Hepatocyte (in vitro differentiated cells): ENCODE measurements around the gene ZNF274. TPM values are rescaled to one million over a fixed set of nuclear protein-coding genes. Genes with fewer than 3 reads are reported as not detected.
A peak's percentile ranks its signal among the peaks of the same experiment; 100 is the strongest.

Experiments used
- DNase-seq: peaks from one replicate; pipeline ENCODE4 v3.0.0-alpha.2; 2016; ENCODE audit warnings: low spot score
- H2AFZ ChIP-seq: fragments of 200-600 bp; sonication (generic); 2 replicates; pipeline ENCODE4 v1.6.0; 2016; ENCODE audit warnings: antibody characterized with exemption, mild to moderate bottlenecking
- H3K27ac ChIP-seq: fragments of 200-600 bp; sonication (generic); 2 replicates; pipeline ENCODE4 v1.5.1; 2016; ENCODE audit warnings: mild to moderate bottlenecking
- H3K27me3 ChIP-seq: fragments of 200-600 bp; sonication (generic); 2 replicates; pipeline ENCODE4 v1.6.1; 2016
- H3K36me3 ChIP-seq: fragments of 200-600 bp; sonication (generic); replicated peaks from 2 replicates; pipeline ENCODE4 v1.5.1; 2016; ENCODE audit warnings: low read depth; ENCODE audit not compliant: insufficient read depth
- H3K4me1 ChIP-seq: fragments of 200-600 bp; sonication (generic); 2 replicates; pipeline ENCODE4 v1.5.1; 2016; ENCODE audit warnings: mild to moderate bottlenecking, moderate library complexity; ENCODE audit not compliant: insufficient read depth
- H3K4me2 ChIP-seq: fragments of 200-600 bp; sonication (generic); 2 replicates; pipeline ENCODE4 v1.6.0; 2016
- H3K4me3 ChIP-seq: fragments of 200-600 bp; sonication (generic); 2 replicates; pipeline ENCODE4 v1.5.1; 2016; ENCODE audit warnings: mild to moderate bottlenecking
- H3K79me2 ChIP-seq: fragments of 200-600 bp; sonication (generic); 2 replicates; pipeline ENCODE4 v1.6.0; 2017; ENCODE audit warnings: mild to moderate bottlenecking
- H3K9me2 ChIP-seq: fragments of 200-600 bp; sonication (generic); replicated peaks from 2 replicates; pipeline ENCODE4 v1.6.0; 2017; ENCODE audit warnings: mild to moderate bottlenecking; ENCODE audit not compliant: insufficient read depth
- H3K9me3 ChIP-seq: fragments of 200-600 bp; sonication (generic); 2 replicates; pipeline ENCODE4 v1.5.1; 2016; ENCODE audit warnings: low read depth, mild to moderate bottlenecking
- H4K20me1 ChIP-seq: fragments of 200-600 bp; sonication (generic); 2 replicates; pipeline ENCODE4 v1.6.0; 2016; ENCODE audit warnings: mild to moderate bottlenecking; ENCODE audit not compliant: insufficient read depth, poor library complexity, severe bottlenecking
- EZH2 ChIP-seq: fragments of 200-600 bp; sonication (generic); IDR thresholded peaks from 2 replicates; pipeline ENCODE4 v1.6.1; 2016; ENCODE audit warnings: antibody characterized with exemption, mild to moderate bottlenecking, borderline replicate concordance
- EZH2phosphoT487 ChIP-seq: fragments of 200-600 bp; sonication (generic); IDR thresholded peaks from one replicate; pipeline ENCODE4 v1.6.1; 2018; ENCODE audit warnings: antibody characterized with exemption, mild to moderate bottlenecking, low read depth, moderate library complexity; ENCODE audit not compliant: unreplicated experiment, severe bottlenecking
- WGBS: methylation state at CpG from one replicate; pipeline ENCODE4 v1.1.6; 2016; ENCODE audit warnings: low lambda C conversion rate; ENCODE audit errors: missing lambda C conversion rate; 5-methylcytosine and 5-hydroxymethylcytosine counted together
- polyA plus RNA-seq: library from polyadenylated mRNA; unstranded; fragments of >200 nt; fragmentation: Nextera tagmentation; extraction: Ambion mirVana; gene quantifications from 2 replicates; pipeline ENCODE4 v1.2.1, GENCODE V29; 2016
- total RNA-seq: library from RNA; depleted of rRNA; stranded (reverse); fragments of >200 nt; gene quantifications from 2 replicates; pipeline ENCODE4 v1.2.3, GENCODE V29; 2014
- TF ChIP-seq, protein P1 (sequence below): fragments of 200-600 bp; sonication (generic); IDR thresholded peaks from 2 replicates; pipeline ENCODE4 v1.5.1; 2016; ENCODE audit warnings: antibody characterized with exemption, mild to moderate bottlenecking; ENCODE audit not compliant: poor library complexity

The ZNF274 gene
- total and polyA plus RNA-seq, 2 experiments from 2014 or later, result 28.1 to 30.8 TPM

DNA sequence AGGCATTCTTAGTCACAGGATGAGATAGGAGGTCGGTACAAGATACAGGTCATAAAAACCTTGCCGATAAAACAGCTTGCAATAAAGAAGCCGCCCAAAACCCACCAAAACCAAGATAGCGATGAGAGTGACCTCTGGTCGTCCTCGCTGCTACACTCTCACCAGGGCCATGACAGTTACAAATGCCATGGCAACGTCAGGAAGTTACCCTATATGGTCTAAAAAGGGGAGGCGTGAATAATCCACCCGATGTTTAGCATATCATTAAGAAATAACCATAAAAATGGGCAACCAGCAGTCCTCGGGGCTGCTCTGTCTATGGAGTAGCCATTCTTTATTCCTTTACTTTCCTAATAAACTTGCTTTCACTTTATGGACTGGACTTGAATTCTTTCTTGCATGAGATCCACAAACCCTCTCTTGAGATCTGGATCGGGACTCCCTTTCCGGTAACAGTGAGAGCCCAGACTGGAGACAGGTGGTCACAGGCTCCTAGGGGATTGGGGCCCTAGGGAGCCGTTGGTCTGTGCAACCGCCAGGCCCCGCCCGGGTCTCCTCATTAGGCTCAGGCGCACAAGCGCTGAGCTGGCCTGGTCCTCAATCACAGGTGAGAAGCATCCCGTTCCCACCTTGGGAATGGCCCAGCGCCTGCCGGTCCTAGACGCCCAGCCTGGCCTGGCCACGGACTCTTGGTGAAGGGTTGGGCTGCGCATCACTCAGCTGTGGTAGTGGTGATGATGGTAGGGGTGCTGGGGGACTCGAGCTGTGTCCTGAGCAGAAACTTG lies 34.9 kb downstream of the ZNF274 start:
- 97% methylated on average over 25 of the region's 25 CpGs for WGBS
- DNase-seq, result no peak

DNA sequence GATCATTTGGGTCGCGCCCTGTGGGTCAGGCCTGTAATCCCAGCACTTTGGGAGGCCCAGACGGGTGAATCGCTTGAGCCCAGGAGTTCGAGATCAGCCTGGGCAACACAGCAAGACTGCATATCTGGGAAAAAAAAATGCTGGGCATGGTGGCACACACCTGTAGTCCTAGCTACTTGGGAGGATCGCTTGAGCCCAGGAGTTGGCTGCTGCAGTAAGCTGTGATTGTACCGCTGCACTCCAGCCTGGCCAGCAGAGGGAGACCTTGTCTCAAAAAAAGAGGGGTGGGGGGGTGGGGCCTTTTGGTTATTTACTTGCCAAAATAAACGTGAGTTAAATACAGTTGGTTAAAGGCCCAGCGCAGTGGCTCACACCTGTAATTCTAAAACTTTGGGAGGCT lies 36.0 kb downstream of the ZNF274 start:
- WGBS, result 65% methylated on average over 9 of the region's 9 CpGs
- H3K27ac ChIP-seq, result no peak overlapping the region
- H2AFZ ChIP-seq, result no peak overlapping the region
- H3K79me2 ChIP-seq, result no peaks in the 10 kb centered on the region
- DNase-seq, result no peak
- no peaks in the 10 kb centered on the region for H3K27me3 ChIP-seq
- TF ChIP-seq EZH2, result no peak
- TF ChIP-seq, protein P1, sequence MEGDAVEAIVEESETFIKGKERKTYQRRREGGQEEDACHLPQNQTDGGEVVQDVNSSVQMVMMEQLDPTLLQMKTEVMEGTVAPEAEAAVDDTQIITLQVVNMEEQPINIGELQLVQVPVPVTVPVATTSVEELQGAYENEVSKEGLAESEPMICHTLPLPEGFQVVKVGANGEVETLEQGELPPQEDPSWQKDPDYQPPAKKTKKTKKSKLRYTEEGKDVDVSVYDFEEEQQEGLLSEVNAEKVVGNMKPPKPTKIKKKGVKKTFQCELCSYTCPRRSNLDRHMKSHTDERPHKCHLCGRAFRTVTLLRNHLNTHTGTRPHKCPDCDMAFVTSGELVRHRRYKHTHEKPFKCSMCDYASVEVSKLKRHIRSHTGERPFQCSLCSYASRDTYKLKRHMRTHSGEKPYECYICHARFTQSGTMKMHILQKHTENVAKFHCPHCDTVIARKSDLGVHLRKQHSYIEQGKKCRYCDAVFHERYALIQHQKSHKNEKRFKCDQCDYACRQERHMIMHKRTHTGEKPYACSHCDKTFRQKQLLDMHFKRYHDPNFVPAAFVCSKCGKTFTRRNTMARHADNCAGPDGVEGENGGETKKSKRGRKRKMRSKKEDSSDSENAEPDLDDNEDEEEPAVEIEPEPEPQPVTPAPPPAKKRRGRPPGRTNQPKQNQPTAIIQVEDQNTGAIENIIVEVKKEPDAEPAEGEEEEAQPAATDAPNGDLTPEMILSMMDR, result peak; percentile 8
- H4K20me1 ChIP-seq, result no peaks in the 10 kb centered on the region
- peaks cover 16% of the 10 kb centered on the region for H3K9me3 ChIP-seq
- no peak overlapping the region for H3K4me3 ChIP-seq
- no peaks in the 10 kb centered on the region for H3K4me1 ChIP-seq
- H3K4me2 ChIP-seq, result no peak overlapping the region
- H3K36me3 ChIP-seq, result no peaks in the 10 kb centered on the region
- no peaks in the 10 kb centered on the region for H3K9me2 ChIP-seq

More for the DNA sequence above, 34.9 kb downstream of the ZNF274 start:
- no peak overlapping the region for H3K4me3 ChIP-seq
- H3K27me3 ChIP-seq, result no peaks in the 10 kb centered on the region
- H4K20me1 ChIP-seq, result no peaks in the 10 kb centered on the region
- no peaks in the 10 kb centered on the region for H3K79me2 ChIP-seq
- no peaks in the 10 kb centered on the region for H3K9me2 ChIP-seq
- H3K4me2 ChIP-seq, result no peak overlapping the region
- no peaks in the 10 kb centered on the region for H3K4me1 ChIP-seq
- peaks cover 24% of the 10 kb centered on the region for H3K9me3 ChIP-seq
- peaks cover 2% of the 10 kb centered on the region for H3K36me3 ChIP-seq
- TF ChIP-seq, protein P1, result no peak
- TF ChIP-seq EZH2phosphoT487, result no peak
- TF ChIP-seq EZH2, result no peak
- no peak overlapping the region for H2AFZ ChIP-seq
- no peak overlapping the region for H3K27ac ChIP-seq

DNA sequence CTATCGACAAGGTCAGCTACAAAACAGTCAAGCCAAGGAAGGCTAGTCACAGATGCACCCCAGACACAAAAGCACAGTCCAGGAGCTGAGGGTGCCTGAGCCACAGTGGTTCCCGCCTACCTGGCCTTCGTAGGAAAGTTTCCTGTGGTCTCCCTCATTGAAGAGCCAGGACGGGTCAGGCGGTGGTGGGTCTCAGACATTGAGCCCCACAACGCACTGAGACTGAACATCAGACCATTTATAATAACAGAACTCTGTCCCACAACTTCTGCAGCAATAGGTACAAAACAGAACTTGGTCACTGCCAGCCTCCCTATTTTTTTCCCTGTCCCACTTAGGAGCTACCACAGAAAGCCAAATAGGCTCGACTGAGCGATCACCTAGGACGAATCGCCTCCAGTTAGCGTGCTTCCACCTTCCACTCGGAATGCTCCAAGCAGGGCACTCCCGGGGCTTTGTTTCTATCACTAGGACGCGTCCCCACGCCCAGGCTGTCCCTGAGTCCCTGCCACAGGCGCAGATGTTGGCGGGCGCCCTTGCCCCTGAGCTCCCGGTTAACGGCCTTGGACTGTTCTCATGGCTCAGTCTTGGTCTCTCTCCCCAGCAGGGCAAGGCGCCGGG lies 45.2 kb downstream of the ZNF274 start:
- DNase-seq, result no peak
- Histone ChIP-seq H3K9me3 (peaks cover 30% of the 10 kb centered on the region), H3K4me3 (peak overlapping the region; percentile 73), H3K36me3 (peaks cover 1% of the 10 kb centered on the region), H2AFZ (peak overlapping the region; percentile 92), H3K27ac (peak overlapping the region; percentile 87), H3K79me2 (peaks cover 15% of the 10 kb centered on the region), H3K4me2 (peak overlapping the region; percentile 91), H4K20me1 (no peaks in the 10 kb centered on the region), H3K4me1 (peaks cover 5% of the 10 kb centered on the region), H3K9me2 (no peaks in the 10 kb centered on the region), H3K27me3 (no peaks in the 10 kb centered on the region)
- no peak for TF ChIP-seq EZH2phosphoT487
- no peak for TF ChIP-seq EZH2
- TF ChIP-seq, protein P1, result no peak
- WGBS, result 11% methylated on average over 22 of the region's 23 CpGs
